SK-N-MC (cell line): ENCODE results near the gene CRYL1.

Source experiments
- EZH2 ChIP-seq: fragments of 200-600 bp; sonication (generic); IDR thresholded peaks from one replicate; pipeline ENCODE4 v1.6.1; 2017; ENCODE audit warnings: antibody characterized with exemption
- POLR2AphosphoS5 ChIP-seq: IDR thresholded peaks from 2 replicates; pipeline ENCODE4 v1.6.1; 2012; ENCODE audit warnings: mild to moderate bottlenecking, low read depth, low read length, borderline replicate concordance

DNA sequence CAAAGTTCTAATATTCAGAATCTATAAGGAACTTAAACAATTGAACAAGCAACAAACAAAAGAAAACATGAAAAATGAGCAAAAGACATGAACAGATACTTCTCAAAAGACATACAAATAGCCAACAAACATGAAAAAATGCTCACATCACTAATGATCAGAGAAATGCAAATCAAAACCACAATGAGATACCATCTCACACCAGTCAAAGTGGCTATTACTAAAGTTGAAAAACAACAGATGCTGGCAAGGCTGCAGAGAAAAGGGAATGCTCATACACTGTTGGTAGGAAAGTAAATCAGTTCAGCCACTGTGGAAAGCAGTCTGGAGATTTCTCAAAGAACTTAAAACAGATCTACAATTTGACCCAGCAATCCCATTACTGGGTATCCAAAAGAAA, 74.3 kb downstream of the CRYL1 start:
- TF ChIP-seq POLR2AphosphoS5 (no peak), EZH2 (no peak)
